ENCODE results near the gene ATF7IP. TPM values are rescaled to one million over a fixed set of nuclear protein-coding genes. Genes with fewer than 3 reads are reported as not detected.
A peak's percentile ranks its signal among the peaks of the same experiment; 100 is the strongest.
"Not testable (repeated sequence)": the region's sequence is repeated elsewhere in the genome, so short reads cannot be mapped to it uniquely, and the experiment has no call there.

ATF7IP gene
- total RNA-seq: 100 to 1,000 TPM in 2 of 4 donors, 10 to 100 TPM in 2; 32.2 to 159 (median 85.3) TPM

- Histone ChIP-seq H3K27me3 (no peaks in the 10 kb centered on the region), H3K36me3 (no peaks in the 10 kb centered on the region), H3K9me3 (no peaks in the 10 kb centered on the region), H3K27ac (peak within 1 kb of the TSS; percentile 91 to 98 (median 96)), H3K4me1 (peaks cover 0 to 26% (median 13%) of the 10 kb centered on the region in 4 donors), H3K4me3 (peak within 1 kb of the TSS; percentile 49 to 78 (median 62))
- WGBS, 2 donors (ENCODE audit: low coverage in 1 of 2): 1 to 2% methylated on average over 6 to 55 of the region's 55 CpGs
- intact Hi-C loops (cut with DNase I; ENCODE audit: low total_unique reads) (loop anchor here (5.0 kb wide), 1 partner anchor 108 kb away; no protein-coding TSS in a partner anchor), in situ Hi-C loops (cut with MboI; ENCODE audit: low pct_ligation_motif_present in 1 of 4, low pct_unique_long_range_greater_than_20kb in 1 of 4, low sequenced_read_pairs in 3 of 4) (loop anchor here in 2 of 4 donors (10.0 to 25.0 kb wide), 2 partner anchors 101 to 103 kb away; no protein-coding TSS in a partner anchor)
- TF ChIP-seq POLR2AphosphoS5 (IDR thresholded peaks at IDR 0.05) (peak; percentile 60 to 88 (median 87)), POLR2A (IDR thresholded peaks at IDR 0.05) (peak; percentile 89), EP300 (IDR thresholded peaks at IDR 0.05; ENCODE audit: low read depth) (no peak)
- TF ChIP-seq, protein P1, sequence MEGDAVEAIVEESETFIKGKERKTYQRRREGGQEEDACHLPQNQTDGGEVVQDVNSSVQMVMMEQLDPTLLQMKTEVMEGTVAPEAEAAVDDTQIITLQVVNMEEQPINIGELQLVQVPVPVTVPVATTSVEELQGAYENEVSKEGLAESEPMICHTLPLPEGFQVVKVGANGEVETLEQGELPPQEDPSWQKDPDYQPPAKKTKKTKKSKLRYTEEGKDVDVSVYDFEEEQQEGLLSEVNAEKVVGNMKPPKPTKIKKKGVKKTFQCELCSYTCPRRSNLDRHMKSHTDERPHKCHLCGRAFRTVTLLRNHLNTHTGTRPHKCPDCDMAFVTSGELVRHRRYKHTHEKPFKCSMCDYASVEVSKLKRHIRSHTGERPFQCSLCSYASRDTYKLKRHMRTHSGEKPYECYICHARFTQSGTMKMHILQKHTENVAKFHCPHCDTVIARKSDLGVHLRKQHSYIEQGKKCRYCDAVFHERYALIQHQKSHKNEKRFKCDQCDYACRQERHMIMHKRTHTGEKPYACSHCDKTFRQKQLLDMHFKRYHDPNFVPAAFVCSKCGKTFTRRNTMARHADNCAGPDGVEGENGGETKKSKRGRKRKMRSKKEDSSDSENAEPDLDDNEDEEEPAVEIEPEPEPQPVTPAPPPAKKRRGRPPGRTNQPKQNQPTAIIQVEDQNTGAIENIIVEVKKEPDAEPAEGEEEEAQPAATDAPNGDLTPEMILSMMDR (IDR thresholded peaks at IDR 0.05): peak in 2 of 5 experiments; percentile 14 to 30
- DNase-seq: peak; percentile 97
These were observed at the start of gene ATF7IP for GRCh38 chr12:14365294-14366208. Gene ATF7IP, plus strand, starts transcription at chr12:14365682. Its CDS starts 58,234 bp downstream, at chr12:14423916.

DNA sequence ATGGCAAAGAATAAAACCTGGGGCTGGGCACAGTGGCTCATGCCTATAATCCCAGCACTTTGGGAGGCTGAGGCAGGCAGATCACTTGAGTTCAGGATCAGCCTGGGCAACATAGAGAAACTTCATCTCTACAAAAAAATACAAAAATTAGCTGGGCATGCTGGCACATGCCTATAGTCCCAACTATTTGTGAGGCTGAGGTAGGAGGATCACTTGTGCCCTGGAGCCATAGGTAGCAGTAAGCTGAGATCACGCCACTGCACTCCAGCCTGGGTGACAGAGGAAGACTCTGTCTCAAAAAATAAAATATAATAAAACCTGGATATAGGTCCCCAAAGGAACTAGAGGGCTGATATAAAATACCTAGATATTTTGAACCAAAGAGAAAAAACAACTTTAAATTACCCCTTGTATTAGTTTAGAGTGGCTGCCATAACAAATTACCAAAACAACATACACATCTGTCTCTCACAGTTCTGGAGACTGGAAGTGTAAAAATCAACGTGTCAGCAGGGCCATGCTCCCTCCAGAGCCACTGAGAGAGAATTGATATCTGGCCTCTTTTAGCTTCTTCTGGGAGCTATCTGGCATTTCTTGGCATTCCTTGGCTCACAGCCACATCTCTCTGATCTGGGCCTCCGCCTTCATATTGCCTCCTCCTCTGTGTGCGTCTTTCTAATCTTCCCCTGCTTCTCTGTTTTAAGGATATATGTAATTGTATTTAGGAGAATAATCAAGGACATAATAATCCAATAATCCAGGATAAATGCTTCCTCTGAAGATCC is 47.9 kb upstream of the ATF7IP start:
- no peak for DNase-seq
- no peaks in the 10 kb centered on the region for H3K36me3 ChIP-seq
- intact Hi-C loops (cut with DNase I; ENCODE audit: low total_unique reads): no loop called here
- TF ChIP-seq EP300 (IDR thresholded peaks at IDR 0.05; ENCODE audit: low read depth) (no peak), POLR2AphosphoS5 (IDR thresholded peaks at IDR 0.05) (no peak), POLR2A (IDR thresholded peaks at IDR 0.05) (no peak)
- TF ChIP-seq, protein P1 (IDR thresholded peaks at IDR 0.05): no peak
- no peaks in the 10 kb centered on the region for H3K27me3 ChIP-seq
- no peaks in the 10 kb centered on the region for H3K9me3 ChIP-seq
- 82 to 100% methylated on average over 3 to 4 of the region's 4 CpGs for WGBS, 2 donors (ENCODE audit: low coverage in 1 of 2)
- no peak overlapping the region for H3K4me3 ChIP-seq
- H3K4me1 ChIP-seq: no peaks in the 10 kb centered on the region
- no peak overlapping the region for H3K27ac ChIP-seq
- in situ Hi-C loops (cut with MboI; ENCODE audit: low pct_ligation_motif_present in 1 of 4, low pct_unique_long_range_greater_than_20kb in 1 of 4, low sequenced_read_pairs in 3 of 4): no loop called here

DNA sequence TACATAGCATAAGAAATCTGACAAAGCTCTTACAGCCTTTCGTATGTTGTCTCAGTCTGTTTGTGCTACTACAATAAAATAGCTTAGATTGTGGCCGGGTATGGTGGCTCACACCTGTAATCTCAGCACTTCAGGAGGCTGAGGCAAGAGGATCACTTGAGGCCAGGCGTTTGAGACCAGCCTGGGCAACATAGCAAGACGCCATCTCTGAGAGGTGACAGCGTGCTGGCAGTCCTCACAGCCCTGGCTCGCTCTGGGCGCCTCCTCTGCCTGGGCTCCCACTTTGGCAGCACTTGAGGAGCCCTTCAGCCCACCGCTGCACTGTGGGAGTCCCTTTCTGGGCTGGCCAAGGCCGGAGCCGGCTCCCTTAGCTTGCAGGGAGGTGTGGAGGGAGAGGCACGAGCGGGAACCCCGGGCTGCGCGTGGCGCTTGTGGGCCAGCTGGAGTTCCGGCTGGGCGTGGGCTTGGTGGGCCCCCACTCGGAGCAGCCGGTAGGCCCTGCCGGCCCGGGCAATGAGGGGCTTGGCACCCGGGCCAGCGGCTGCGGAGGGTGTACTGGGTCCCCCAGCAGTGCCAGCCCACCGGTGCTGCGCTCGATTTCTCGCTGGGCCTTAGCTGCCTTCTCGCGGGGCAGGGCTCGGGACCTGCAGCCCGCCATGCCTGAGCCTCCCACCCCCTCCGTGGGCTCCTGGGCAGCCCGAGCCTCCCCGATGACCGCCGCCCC is 45.6 kb upstream of the ATF7IP start:
- in situ Hi-C loops (cut with MboI; ENCODE audit: low pct_ligation_motif_present in 1 of 4, low pct_unique_long_range_greater_than_20kb in 1 of 4, low sequenced_read_pairs in 3 of 4); H3K9me3 ChIP-seq: not testable (repeated sequence)
- WGBS, 2 donors (ENCODE audit: low coverage in 1 of 2): 93 to 94% methylated on average over 2 to 31 of the region's 38 CpGs

GRCh38 chr12:14322403-14322802 is 43.1 kb upstream of the ATF7IP start:
- in situ Hi-C loops (cut with MboI; ENCODE audit: low pct_ligation_motif_present in 1 of 4, low pct_unique_long_range_greater_than_20kb in 1 of 4, low sequenced_read_pairs in 3 of 4): no loop called here
- H3K27me3 ChIP-seq: no peaks in the 10 kb centered on the region
- no peaks in the 10 kb centered on the region for H3K36me3 ChIP-seq

More for the DNA sequence above, 45.6 kb upstream of the ATF7IP start:
- H3K36me3 ChIP-seq; H3K27me3 ChIP-seq; H3K27ac ChIP-seq; intact Hi-C loops (cut with DNase I; ENCODE audit: low total_unique reads); DNase-seq; H3K4me1 ChIP-seq; H3K4me3 ChIP-seq: not testable (repeated sequence)

More at GRCh38 chr12:14322403-14322802, 43.1 kb upstream of the ATF7IP start:
- intact Hi-C loops (cut with DNase I; ENCODE audit: low total_unique reads): no loop called here
- DNase-seq: no peak
- no peak overlapping the region for H3K4me3 ChIP-seq
- H3K4me1 ChIP-seq: no peaks in the 10 kb centered on the region
- H3K9me3 ChIP-seq: no peaks in the 10 kb centered on the region
- no peak for TF ChIP-seq POLR2AphosphoS5 (IDR thresholded peaks at IDR 0.05)
- TF ChIP-seq, protein P1 (IDR thresholded peaks at IDR 0.05): no peak
- no peak for TF ChIP-seq EP300 (IDR thresholded peaks at IDR 0.05; ENCODE audit: low read depth)
- no peak for TF ChIP-seq POLR2A (IDR thresholded peaks at IDR 0.05)
- H3K27ac ChIP-seq: no peak overlapping the region

Measured in transverse colon (tissue), 4 donors.